NCI-H2227 treated with DMSO at 0.1 percent for 48 hours (cell line): Measurements from ENCODE around the gene RNF5.
"Not testable (repeated sequence)": the region's sequence is repeated elsewhere in the genome, so short reads cannot be mapped to it uniquely, and the experiment has no call there.

Source experiments
- DNase-seq: peaks from one replicate; lab custom pipeline; 2025; lab: John Stamatoyannopoulos, UW

RNF5 gene

DNA sequence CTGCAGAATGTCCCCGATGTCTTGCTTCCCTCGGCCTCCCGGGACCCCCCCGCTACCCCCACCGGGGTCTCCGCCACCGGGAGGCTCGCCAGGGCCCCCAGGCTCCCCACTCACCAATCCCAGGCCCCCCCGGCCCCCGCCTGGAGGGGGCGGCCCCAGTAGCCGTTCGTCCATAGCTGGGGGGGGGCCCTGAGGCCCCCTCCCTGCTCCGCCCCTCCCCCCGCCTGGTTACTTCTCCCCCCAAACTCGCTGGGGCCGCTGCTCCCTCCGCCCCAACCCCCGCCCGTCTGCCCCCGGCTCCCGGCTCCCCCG lies 11.5 kb downstream of the RNF5 start:
- no peak for DNase-seq

DNA sequence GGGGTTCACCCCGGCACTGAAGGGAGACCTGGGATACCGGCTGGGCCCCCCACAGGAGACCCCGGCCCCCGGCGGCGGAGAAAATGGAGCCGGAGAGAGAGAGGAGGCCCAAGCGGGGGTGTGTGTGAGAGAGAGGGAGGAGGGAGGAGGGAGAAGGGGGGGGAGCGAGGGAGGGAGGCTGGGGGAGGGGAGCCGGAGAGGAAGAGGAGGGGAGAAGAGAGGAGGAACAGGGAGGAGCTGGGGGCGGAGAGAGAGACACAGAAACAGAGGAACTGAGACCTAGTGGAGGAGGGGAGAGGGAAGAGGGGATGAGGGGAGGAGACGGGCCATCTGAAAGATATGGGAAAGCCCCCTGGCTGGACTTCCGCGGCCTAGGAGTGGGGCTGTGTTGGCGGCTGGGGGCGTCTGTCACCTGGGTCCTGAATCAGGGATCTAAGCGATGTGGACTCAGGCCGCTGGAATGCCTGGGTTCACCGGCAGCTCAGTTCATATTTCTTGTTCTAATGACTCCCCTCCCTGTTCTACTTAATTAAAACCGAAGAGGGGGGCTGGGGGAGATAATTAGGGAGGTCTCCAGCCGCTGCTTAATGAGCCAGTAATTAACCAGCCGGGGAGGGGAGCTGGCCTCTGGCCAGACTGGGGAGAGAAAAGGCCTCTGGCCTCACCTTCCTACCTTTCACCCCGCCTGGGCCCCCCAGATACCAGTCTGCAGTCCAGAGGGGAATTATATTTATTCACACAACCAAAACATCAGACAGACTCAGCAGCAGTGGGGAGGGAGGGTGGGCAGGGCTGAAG lies 12.0 kb downstream of the RNF5 start, which contains the start of gene PBX2:
Gene PBX2 (minus strand): TSS at position 149 of the 798 bp plus-strand sequence. CDS start 287 bp downstream, outside the sequence.
- peak; percentile 59 for DNase-seq

DNA sequence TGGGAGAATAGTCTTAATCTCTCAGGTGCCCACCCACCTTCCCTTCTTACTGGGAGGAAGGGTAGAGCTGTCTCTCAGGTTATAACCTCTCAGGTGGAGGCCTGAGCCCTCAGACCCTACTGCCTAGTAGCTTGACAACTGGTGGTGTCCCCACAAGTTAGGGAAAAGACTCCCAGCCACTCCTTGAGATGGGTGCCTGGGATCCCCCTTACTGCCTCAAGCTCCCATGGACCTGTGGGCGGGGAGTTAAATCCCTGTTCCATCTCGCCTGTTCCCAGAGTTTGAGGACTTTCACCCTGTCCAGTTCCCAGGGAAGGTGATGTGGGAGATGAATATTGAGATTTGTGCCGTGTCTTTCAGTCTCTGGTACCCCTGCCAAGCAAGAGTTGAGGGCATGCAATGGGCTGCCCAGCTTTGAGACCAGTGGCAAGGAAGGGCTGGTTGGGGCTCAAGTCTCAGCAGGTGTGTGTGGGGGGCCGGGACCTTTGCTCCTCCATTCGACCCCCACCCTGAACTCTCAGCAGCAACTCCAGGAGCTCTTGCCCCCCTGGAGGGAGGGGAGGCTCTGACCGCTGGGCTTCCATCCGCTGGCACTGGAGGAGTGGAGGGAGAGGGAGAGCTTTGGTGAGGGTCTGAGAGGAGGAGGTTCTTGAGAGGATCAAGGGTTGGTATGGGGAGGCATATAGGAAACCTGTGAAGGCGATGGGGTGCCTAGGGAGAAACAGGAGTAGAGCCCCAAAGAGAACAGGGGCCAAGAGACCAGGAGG lies 12.9 kb downstream of the RNF5 start:
- DNase-seq = no peak

DNA sequence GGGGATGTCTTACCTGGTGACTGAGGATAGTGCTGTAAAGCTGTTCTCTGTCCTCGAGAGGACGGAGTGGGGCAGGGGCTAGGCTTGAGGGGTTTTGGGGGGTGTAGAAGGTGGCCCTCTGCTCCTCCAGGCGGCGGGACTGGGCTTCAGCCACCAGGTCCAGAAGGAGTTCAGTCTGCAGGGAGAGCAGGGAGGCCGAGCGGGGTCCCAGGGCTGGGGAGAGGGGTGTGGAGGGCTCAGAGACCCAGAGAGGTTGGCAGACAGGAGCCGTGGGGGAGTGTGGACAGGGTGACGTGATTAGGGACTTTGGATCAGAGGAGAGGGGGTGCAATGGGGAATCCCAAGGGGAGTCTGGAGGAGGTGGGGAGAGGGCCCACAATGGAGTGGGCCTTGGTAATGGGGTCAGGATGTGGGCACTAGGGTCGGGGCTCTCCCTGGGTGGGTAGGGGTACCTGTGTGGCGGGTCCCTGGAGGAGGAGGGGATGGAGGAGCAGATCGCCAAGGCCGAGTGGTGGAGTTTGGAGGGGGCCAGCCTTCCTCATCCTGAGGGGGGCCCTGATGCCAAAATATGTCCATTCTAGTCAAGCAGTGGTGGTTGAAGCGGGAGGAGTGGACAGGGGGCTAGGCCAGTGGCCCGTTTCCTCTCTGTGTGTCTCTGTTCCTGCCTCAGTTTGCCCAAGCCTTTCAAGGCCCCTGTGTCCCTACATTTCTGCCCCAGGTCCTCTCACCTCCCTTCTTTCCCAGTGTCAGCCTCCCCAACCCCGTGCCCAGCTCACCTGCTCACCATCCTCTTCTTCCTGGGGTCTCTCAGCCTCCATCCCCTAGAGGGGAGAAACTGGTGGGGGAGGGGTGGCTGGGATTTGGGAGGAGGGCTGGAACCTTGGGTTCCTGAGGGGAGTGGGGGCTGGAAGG lies 13.7 kb downstream of the RNF5 start:
- no peak for DNase-seq

DNA sequence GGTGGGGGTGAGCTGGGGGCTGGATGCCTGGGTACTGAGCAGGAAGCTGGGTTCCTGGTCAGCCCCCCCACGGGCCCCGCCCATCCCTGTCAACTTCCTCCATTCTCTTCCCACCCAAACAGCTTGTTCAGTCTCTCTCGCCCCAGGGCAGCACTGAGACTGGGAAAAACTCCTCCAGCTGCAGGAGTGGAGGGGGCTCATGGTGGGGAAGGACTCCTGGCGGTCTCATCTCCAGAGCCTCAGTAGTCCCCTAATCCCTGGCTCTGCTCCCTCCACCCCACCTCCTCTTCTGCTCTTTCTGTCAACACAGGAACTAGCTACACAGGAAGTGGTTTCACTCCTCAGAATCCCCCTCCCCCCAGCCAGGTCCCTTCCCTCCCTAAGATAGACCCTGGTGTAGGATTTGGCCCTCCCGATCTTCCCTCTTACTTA lies 14.4 kb downstream of the RNF5 start, which contains the start of gene GPSM3:
Gene GPSM3 (minus strand): TSS at position 36 of the 432 bp plus-strand sequence. CDS start 130 bp downstream, outside the sequence.
- DNase-seq = no peak

DNA sequence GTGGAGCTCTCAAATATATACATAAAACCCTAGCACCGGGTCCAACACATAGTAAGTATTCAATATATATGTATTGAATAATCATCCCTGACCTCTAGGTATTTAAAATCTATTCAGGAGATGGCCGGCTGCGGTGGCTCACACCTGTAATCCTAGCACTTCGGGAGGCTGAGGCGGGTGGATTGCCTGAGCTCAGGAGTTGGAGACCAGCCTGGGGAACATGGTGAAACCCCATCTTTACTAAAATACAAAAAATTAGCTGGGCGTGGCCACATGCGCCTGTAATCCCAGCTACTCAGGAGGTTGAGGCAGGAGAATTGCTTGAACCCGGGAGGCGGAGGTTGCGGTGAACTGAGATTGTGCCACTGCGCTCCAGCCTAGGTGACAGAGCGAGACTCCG lies 14.9 kb downstream of the RNF5 start:
- DNase-seq = not testable (repeated sequence)

DNA sequence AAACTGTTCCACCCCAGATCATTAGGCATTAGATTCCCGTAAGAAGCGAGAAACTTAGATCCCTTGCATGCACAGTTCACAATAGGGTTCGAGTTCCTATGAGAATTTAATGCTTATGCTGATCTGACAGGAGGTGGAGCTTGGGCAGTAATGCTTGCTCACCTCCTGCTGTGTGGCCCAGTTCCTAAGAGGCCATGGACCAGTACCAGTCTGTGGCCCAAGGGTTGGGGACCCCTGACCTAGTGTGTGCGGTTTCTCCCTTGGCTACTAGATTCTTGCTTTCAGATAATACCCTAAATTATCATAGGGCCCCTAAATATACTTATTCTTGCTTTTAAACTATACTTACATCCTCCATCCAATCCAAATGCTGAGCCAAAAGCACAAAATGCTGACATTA lies 16.2 kb downstream of the RNF5 start:
- DNase-seq = no peak

DNA sequence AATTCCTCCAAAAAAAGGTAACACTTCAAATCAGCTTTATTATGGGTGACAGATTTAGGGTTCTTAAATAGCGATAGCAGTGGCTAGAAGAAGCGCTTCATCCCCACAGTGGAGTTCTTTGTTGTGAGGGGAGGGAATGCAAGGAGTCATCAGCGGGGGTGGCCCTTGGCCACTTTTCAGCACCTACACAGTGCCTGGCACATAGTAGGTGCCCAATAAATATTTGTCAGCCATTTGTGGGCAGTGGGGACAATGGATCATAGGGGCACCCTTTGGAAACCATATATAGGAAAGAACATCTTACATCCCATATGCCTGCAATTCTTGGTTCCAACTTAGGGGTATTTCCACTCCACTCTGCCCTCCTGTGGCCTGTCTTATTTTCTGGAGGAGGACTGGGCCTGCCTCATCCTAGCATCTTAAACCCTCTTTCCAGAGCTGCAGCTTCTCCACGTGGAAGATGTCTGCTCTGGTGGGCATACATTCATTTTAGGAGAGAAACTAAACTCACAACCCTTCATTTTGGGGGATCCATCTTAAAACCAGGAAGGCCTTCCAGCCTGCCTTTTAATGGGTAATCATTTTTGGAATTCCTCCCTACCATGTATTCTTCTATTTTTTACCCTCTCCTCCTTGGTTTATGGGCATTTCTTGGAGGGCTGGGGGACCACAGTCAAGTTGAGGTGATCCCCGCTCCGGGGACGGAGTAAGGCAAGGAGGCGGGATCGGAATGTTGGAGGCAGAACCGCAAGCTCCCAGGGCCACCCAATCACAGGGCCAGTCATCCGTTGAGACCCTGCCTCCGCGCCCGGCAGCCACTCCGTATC lies 16.8 kb downstream of the RNF5 start:
- peak; percentile 58 for DNase-seq

DNA sequence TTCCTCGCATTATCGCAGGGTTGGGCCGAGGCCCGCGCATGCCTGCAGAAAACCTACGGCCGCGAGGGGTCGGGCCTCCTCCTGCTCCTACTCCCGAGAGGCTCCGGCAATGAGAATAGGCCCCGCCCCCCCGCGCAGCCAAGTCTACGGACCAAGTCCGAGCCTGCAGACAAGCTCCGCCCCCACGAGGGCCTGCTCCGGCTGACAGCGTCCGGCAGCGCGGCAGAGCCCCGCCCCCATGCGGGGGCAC lies 17.4 kb downstream of the RNF5 start:
- peak; percentile 99 for DNase-seq

DNA sequence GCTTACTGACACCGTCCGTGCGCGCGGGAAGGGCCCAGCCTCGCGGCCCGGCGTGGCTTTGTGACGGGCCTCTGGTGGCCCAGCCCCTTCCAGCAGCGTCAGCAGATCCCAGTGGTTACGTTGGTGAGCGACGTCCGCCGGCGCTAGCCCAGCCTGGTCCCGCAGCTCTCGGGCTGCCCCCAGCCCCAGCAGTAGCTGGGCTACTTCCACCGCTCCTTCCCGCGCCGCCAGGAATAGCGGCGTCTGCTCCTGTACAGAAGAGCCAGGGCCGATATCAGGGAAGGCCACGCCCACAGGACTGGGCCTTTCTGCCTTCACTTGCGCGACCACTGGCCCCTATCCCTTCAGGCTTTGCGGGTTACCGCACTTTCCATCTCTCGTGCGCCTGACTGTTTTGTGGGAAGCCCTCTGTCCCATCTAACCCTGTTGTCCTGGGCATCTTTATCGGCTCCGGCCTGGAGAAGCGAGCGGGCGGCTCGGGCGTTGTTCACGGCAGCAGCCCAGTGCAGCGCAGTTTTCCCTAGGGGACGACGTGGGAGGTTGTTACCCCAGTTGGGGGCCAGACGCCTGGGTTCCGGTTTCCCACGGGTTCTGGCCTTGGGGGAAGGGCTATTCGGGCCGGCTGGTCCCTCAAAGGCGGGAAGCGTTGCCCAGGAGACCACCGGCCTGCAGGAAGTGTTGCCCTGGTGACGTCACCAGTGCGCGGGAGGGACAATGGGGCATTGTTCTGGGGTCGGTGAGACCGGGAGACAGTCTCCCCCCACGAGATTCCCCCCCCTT lies 17.9 kb downstream of the RNF5 start:
- peak; percentile 81 for DNase-seq

DNA sequence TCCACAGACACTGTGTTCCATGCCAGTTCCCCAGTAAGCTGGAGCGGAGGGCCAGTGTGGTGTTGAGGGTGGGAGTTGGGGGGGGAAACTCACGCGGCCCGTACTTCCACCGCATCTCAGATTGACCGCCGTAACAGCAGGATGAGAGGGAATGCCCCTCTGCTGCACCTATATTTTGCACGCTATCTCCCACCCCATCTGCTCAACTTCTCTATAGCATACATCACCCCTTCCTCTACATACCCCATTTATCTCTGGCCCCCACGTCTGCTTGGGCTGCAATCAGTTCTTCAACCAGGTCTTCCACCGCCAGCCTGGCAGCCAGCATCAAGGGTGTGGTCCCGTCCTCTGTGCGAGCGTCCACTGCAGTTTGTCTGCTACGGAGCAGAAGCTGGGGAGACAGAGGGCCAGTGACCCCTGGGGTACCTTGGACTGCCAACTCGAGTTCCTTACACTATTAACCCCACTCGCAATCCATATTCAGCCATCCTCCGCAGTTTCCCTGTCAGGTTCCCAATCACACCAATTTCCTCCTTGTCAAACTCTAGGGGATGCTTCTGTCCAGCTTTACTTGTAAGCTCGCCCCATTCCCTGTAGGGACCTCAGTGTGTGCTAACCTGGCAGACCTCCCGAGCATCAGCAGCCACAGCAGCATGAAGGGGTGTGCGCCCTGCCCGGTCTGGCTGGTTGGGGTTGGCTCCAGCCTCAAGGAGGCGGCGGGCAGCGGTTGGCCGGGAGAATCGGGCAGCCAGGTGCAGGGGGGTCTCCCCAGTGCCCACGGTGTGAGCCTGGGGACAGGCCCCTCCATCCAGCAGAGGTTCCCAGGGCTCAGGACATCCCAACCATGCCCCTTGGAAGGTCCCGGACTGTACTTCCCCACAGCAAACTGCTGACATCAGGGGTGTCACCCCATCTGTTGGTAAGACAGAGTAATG lies 18.7 kb downstream of the RNF5 start:
- peak; percentile 68 for DNase-seq

DNA sequence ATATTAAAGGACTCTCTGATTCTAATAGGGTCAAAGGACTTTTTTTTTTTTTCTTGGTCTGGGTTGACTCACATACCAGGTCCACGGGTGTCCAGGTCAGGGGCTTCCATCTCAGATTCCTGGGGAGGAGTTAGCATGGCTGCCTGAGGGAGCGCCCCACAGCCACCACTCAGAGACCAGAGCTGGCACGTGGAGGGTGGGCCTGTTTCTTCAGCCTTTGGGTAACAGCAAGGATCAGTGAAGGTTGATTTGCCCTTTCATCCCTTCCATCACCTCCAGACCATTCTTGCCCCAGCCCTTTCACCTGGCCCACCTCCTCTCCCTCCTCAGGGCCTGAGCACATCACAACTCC lies 20.1 kb downstream of the RNF5 start:
- DNase-seq = no peak

DNA sequence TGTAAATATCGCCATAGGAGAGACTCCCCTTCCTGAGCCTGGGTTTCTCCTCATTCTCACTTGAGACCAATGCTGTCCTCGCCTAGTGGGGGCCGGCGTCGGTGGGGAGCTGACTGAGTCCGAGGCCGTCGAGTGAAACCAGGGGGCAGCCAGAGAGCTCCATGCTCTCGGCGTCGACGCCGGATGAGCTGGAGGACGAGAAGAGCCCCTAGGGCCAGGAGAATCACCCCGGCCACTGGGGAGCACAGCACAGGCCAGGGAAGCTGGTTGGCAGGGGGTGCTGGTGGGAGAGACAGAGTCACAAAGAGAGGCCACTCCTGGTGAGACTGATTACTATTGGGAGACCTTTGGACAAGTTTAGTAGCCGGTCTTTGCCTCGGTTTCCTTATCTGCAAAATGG lies 20.7 kb downstream of the RNF5 start:
- no peak for DNase-seq

DNA sequence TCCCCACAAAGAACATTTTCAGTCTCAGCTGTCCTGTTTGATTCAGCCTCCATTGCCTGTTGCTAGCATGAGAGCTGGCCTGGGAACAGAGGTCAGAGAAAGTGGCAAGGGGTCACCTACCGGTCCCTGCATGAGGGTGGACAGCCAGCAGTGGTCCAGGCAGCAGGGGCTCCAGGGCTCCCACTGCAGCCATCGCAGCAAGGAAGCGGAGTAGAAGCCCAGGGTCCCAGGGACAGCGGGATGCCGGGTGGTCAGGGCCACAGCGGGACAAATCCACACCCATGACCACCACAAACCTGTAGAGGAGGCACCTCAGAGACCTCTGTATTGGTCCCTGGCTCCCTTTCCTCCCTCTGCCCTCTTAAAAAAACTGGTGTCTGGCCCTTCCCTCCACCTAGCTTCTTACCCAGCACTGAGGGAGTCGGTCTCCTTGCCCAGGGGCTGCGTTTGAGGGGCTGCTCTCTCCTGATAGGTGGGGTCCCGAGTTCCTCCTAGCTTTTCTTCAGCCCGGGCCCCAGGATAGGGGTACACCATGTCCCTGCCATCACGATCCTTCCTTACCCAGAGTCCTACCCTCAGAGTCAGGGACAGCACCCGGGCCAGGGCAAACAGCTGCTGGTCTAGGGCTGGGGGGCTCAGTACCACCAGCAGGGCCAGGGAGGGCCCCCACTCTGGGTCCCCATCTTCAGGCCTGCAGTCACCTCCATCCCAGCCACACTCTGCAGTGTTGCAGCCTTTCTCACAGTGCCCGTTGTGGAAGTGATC lies 22.7 kb downstream of the RNF5 start:
- DNase-seq = no peak

DNA sequence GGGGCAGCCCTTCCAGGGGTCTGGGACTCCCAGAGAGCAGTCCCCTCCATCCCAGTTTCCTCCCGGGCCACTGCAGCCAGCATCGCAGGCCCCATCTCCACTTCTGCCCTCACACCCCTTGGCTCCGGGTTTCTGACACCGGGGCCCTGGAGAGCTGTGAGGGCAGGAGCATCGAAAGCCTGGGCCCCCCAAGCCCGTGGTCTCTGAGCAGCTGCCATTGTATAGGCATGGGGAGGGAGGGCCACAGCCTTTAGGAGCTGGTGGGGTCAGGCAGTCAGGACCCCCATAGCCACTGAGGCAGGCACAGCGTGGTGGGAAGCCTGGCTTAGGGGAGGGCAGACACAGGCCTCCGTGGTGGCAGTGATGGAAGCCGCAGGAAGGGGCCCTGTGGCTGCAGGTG lies 24.0 kb downstream of the RNF5 start:
- no peak for DNase-seq

DNA sequence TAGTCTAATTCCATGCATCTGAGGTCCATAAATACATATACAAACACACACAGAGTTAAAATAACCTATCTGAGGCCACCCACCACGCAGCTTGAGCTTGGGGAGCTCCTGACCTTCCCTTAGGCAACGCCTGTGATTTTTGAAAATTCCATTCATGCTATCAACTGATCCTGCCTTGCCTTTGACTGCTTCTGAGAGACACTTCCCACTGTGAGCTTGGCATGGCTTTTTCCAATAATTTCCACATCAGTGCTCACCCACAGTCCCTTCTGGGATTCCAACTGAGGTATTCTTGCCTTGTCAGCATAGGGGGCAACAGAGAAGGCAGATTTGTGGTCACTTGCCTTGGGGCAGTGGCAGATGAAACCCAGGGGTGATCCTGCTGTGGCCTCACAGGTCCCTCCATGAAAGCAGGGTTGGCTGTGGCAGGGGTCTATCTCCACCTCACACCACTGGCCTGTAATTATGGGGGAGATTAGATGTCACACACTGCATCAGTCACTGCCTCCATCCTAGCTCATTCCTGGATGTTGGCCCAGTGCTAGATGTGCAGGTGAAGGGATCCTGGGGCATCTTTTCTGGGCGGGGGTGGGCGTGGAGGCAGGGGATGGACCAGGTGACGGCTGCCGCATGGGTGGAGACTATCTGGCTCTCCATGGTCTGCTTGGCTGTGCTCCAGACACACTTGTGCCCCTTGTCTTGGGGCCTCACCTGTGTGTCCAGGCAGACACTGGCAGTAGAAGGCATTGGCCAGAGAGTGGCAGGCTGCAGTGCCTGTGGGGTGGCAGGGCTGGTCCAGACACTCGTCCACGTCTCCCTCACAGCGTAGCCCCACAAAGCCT lies 25.4 kb downstream of the RNF5 start:
- DNase-seq = peak; percentile 8

DNA sequence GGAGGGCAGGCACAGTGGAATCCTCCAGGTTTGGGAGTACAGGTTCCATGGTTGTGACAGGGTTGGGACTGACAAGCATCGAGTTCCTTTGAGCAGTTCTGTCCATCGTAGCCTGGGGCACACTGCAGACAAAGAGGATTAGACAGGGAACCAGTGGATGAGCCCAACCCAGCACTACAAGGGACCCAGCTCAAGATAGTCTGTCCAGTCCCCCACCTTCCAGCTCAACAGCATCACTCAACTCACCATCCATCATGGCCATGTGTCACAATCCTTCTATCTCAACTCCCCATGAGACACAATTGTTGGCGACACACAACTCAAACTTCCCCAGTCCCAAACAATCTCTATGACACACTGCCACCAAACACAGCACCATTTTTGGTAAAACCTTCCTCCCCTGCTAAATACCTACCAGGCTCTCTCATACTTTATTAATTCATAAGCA lies 26.1 kb downstream of the RNF5 start:
- DNase-seq = no peak

DNA sequence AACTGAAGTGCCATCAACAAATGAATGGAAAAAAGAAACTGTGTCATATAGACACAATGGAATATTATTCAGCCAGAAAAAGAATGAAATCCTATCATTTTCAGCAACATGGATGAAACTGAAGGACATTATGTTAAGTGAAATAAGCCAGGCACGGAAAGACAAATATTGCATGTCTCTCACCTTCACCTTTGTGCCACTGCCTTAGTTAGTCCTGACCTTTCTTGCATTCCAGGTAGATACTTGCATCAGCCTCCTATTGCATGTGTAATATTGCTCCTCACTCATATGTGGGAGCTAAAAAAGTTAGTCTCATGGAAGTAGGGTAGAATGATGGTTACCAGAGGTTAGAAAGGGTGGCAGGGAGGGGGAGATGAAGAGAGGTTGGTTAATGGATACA lies 30.8 kb downstream of the RNF5 start:
- DNase-seq = no peak
